Uterus (tissue), 2 donors: ENCODE results near the gene PRTN3.

ENCODE experiments used
- CTCF ChIP-seq, 4 experiments: fragments of 200-600 bp in 2 of 4; fragments of 450-650 bp in 2 of 4; sonication (generic) in 2 of 4; IDR thresholded peaks; one replicate each; pipeline ENCODE4 v1.5.1; 2016 to 2019; ENCODE audit warnings: antibody characterized with exemption in 4 of 4, mild to moderate bottlenecking in 2 of 4, moderate library complexity in 1 of 4
- POLR2A ChIP-seq, 2 donors: fragments of 450-650 bp; IDR thresholded peaks; one replicate each; pipeline ENCODE4 v1.6.1; 2016; ENCODE audit warnings: antibody characterized with exemption in 2 of 2, mild to moderate bottlenecking in 1 of 2, moderate library complexity in 1 of 2

- TF ChIP-seq POLR2A (IDR thresholded peaks at IDR 0.05) (no peak), CTCF (IDR thresholded peaks at IDR 0.05) (no peak)
Measured at GRCh38 chr19:853014-853585, 12.3 kb downstream of the PRTN3 start.
